ENCODE data around the gene ZNF217.
"Not testable (repeated sequence)": the region's sequence is repeated elsewhere in the genome, so short reads cannot be mapped to it uniquely, and the experiment has no call there.

Gene ZNF217

DNA sequence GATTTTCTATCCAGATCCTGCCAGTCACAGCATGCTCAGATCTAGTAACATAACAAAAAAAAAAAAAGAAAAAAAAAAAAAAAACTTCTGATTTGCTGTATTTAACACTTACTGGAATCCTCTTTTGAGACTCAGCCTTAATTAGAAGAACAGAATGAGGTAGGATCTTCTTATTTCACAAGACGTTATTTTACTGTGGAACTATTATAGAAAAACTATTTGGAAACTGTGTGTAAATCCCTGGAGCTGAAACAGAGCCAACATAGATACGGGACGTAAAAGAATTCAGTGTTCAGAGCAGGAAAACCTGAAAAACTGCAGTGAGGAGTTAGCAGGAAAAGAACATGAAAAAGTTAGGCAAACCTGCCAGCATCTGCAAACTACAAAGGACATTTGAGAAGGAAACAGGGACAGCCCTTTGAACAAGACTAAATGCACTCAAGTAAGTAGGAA, 3.4 kb upstream of the ZNF217 start:
- no peak for DNase-seq (ENCODE audit: low read depth)

DNA sequence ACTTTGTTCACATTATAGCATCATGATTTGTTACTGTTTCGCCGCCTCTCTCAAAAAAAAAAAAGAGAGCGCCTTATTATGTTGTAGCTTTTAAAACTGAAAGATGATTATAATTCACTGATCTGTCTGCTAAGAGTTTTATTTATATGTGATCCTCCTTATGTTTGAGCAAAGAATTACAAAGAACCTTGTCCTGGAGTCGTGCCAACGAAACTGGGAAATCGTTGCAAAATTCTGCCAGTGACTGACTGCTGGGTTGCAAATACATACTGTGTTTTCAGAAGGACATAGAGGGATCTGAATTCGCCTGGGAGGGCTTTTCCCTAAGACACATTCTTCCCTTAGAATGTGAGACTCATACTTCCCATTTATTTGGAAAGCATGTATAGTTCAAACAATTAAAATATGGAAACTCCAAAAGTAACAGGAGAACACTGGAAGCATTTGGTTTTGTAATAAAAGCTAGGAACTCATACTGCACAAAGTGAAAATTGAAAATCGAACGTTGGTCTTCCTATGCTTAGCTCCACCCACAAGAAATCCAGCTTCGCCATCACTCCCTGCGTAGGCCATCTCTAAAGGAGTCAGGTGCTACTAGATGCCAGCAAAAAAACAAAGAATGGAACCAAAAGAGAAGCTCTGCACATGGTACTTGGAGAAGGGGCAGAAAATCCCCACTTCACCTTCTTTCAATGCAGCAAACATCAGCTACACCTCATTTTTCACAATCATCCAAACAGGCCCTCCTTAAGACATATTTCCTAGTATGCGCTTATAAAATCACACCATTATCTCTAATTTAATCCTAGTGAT, 2.8 kb upstream of the ZNF217 start:
- DNase-seq (ENCODE audit: low read depth), result not testable (repeated sequence)

DNA sequence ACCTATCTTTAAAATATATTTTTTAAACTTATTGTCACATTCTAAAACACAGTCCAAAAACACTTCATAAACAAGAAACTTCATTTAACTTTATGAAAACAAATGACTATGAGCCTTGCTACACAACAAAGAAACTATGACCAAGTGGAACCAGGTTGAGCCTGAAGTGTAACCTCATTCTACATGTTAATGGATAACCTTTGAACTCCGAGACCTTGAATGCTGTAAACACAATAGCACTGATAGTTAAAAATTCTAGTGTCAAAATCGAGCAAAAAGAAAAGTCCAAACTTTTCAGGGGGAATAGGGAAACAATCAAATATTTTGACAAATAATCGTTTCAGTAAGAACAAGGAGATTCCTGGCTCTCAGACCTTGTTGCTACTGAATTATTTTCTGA, 2.1 kb upstream of the ZNF217 start:
- not testable (repeated sequence) for DNase-seq (ENCODE audit: low read depth)

DNA sequence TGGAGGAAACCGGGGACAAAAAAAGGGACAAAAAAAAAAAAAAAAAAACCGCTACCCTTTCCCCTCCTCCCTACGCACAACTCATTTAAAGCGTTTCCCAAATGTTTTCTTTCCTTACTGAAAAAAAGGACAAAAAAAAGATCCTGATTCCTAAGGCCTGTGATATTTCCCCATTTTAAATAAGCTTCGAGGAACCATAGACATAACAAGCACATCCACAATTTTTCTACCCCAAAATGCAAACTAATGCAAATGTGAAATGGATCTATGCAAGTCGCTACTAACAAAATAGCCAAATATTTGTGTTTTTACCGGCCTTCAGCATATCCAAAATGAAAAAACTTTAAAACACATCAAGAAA, 1.4 kb upstream of the ZNF217 start:
- no peak for DNase-seq (ENCODE audit: low read depth)

DNA sequence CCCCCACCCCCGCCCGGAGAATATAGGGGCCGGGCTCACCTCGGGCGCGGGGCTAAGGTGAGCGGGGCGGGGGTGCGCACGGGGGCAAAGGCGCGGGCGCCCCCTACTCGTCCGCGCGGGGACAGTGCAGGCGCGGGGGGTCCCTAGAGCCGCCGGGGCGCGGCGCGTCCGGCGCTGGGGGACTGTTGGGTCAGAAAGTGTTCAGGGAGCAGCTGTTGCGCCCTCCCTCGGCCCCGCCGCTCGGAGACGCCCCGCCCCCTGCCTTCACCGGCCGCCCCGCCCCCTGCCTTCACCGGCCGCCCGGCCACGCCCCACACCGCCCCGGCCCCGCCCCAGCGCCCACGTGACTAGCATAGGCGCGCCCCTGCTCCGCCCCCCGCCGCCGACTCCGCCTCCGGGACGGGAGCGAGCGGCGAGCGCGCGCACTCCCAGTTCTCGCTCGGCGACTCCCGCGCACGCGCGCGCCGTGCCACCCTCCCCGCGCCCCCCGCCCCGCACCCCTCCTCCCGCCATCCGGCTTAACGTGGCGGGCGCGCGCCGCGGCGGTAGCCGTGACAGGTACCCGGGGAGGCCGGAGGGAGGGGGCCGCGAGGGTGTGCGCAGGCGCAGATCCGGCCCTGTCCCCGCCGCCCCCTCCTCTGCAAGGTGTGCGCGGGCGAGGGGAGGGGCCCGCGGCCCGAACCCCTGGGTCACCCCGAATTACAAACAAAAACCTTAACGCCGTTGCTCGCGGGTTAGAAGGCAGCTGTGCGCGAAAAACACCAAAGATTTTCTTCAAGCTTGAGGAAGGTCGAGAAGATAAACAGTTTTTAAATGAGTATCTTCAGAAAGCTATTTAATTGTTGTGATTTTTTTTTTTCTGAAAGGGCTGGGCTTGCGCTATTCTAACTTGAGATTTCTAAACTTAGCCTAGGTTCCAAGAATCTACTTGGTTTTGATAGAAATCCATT, 704 bp upstream of the ZNF217 start:
- peak; percentile 93 for DNase-seq (ENCODE audit: low read depth)

DNA sequence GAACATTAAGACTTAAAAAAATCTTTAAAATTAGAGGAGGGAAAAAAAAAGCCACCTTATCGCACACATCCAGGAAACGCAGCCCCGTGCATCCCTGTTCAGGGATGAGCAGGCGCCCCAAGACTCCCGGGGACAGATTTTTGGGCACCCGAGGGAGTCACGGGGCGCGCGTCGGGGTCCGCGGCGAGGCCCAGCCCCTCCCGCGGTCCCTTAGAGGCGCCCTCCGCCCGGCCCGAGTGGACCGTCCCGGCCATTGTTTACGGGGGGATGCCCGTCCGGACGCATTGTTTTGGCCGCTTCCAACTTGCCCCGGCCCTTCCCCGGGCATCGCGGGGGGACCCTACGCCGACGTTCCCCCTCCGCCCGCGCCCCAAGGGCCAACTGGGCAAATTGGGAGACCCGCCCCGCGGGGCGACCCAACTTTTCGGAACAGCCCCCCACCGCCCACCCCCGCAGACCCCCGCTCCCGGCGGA, 610 bp downstream of the ZNF217 start:
- no peak for DNase-seq (ENCODE audit: low read depth)

DNA sequence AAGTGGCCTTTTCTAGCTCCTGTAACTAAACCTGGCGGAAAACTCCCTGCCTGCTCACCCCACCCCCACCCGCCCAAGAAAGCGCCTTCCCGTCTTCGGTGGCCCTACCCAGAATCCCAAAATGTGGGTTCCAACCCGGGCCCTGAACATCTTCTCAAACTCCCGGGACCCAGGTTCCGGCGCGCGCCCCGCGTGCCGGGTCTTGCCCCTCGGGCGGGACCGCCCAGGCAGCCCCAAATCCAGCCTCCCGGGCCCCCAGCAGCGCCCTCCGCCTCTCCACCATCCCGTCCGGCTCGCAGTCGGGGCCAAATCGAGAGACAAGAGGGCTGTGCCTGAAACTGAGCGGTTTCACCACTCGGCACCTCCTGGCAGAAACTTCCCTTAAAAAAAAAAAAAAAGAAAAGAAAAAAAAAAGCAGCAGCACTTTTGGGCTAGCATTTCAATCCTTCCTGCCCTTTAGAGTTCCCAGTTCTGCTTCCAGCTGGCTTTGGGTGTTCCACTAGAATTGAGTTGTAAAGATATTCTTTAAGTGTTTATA, 1.1 kb downstream of the ZNF217 start:
- peak; percentile 43 for DNase-seq (ENCODE audit: low read depth)

DNA sequence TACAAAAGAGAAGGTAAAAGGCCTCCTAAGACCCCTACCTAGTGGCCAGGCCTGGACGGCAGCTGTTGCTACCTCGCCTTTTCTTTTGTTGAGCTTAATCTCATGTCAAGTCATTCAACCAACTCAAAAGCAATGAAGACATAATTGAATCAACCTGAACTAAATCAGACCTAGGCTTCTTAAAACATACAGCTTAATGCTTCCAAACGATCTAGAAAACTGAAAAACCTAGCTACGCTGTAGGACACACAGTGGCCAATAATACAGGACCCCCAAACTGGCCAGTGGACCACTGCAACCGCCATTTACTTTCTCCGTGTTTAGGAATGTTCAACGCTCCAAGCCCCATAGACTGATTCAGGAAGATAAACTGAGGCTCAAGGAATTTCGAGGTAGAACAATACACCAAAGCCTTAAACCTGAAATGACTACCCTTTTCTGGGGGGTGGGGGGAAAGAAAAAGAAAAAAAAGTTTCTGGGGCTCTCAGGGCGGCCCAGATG, 1.6 kb downstream of the ZNF217 start:
- not testable (repeated sequence) for DNase-seq (ENCODE audit: low read depth)

DNA sequence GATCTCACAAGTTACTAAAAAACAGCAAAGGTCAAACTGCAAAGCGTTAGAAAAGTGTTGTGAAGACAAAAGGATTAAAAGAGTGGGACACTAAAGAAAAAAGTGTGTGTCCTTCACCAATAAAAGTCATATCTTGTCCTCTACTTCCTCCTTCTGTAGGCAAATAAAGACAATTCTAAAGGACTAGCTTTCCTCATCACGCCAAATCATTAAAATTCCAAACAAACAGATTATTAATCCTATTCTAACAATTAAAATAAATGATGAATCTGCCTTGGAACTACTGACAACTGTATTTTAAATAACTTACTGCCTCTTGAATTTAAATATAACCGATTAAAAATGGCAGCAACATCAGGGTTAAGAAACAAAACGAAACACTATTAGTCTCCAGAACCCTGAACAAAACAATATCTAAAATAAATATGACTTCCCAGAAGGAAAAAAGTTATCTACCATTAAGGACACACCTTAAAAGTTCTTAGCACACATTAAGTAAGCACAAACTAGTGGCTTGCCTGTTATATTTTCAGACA, 2.4 kb downstream of the ZNF217 start:
- not testable (repeated sequence) for DNase-seq (ENCODE audit: low read depth)

DNA sequence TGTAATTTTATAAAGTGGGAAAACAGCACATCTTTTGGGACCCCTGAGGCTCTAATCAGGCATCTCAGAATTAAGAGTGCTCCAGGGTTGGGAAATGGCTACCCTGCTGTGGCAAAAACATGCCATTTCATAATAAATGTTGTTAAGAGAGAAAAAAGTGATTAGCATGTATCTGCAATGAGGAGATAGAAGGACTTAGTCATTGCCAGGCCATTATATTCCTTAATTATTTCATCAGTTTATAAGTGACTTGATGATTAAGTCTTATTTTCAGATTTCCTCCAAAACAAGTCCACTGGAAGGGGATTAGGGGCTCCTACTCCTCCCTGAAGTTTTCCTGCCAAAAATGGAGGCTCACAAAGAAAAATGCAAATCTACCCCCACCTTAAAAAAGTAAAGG, 3.0 kb downstream of the ZNF217 start:
- not testable (repeated sequence) for DNase-seq (ENCODE audit: low read depth)

DNA sequence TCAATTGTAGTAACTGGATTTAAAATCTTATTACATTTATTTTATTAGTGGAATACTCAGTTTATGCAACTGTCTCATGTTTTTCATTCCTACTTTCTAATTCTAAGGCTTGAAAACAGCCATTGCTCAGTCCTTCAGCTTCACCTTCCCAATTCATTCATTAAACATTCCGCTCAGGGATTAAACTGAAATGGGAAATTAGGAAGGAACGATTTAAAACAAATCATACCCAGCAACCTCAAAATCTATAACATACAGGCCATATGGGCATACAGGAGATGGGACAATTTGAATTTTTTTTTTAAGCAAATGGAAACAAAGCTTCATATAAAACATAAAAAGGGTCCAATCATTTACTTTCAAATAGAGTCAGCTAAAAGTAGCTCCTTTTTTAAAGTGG, 3.5 kb downstream of the ZNF217 start:
- not testable (repeated sequence) for DNase-seq (ENCODE audit: low read depth)

DNA sequence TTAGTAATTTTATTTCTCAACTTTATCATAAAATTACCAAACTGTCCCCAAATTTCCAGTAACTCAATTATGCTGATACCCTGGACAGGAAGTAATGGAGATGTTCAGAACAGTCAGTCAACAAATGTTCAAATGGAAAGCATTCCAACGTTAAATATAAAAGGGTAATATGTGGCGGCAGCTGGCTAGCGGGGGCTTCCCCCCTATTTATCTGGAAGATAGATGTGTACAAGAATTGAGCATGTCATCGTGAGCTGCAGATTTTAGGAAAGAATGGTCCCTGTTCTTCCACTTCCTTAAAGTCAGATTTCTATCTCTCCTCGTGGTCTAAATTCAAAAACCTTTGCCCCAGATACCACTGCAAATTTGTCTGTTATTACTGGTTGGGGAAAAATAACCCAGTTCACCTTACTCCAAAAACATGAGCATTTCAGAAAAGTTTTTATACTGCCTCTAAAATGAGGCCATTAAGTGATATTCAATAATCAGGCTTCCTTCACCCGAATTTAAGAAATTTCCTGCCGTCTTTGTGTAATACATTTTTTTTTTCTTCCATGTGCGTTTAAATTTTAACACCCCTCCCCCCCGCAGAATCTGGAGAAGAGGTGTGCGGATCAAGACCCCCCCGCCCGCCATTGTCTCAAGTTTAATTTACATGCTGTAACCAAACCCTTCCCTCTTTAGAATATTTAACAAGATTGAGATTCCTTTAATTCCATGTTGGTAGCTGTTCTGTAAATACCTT, 4.1 kb downstream of the ZNF217 start:
- not testable (repeated sequence) for DNase-seq (ENCODE audit: low read depth)

DNA sequence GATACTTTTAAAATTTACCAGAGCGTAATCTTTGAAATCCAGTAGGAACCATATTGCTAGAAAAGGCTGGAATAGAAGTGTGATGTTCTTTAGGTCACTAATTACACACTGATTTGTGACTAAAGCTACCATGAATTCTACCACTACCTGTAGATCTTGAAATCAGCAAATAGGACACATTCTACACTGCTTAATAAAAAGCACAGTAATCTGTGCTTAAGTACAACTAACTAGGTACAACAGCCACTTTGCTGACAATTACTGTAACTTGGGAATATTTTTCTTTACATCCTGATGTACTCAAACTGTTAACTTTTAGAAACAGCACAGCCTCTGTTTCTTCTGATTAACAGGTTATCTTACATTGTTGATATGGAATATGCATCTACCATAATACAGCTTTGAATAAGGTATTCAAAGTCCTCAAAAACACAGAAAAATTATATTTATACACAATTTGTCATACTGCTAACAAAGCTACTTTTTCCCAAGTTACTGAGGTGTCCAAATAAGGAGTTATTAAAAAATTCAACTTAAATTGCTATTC, 6.4 kb downstream of the ZNF217 start:
- DNase-seq (ENCODE audit: low read depth), result not testable (repeated sequence)

DNA sequence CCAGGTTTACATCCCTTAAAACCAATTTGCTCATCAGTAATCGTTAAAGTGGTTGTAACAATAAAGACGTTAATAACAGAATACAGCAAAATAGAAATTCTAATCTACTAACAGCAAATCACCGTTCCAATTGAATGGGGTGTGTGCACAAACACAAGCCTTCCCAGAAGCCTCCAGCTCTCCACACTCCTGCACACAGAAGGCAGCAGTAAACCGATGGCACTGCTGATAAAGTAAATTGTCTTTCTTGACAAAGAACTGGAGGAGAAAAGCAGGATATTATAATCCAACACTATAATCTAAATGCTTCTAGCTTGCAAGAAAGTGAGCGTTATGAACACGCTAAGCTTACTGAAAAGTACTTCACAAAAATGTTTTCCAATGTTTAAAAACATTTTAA, 7.0 kb downstream of the ZNF217 start:
- no peak for DNase-seq (ENCODE audit: low read depth)

DNA sequence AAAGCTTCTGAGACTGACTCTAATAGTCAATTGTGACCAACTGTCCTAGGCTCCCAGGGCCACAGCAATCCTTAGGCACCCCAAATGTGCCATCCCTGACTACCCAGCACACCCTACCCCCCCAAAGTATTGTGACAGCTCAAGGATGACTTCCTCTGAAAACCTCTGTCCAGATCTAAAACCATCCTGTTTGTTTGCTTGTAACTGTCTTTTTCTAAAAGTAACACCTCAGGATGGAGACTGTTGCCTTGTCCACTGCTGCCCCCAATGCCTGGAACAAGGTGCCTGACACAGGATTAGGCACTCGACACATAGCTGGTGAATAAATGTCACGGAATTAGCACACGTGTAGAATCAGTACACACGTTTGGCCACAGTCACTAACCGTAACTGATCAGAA, 7.7 kb downstream of the ZNF217 start:
- not testable (repeated sequence) for DNase-seq (ENCODE audit: low read depth)

DNA sequence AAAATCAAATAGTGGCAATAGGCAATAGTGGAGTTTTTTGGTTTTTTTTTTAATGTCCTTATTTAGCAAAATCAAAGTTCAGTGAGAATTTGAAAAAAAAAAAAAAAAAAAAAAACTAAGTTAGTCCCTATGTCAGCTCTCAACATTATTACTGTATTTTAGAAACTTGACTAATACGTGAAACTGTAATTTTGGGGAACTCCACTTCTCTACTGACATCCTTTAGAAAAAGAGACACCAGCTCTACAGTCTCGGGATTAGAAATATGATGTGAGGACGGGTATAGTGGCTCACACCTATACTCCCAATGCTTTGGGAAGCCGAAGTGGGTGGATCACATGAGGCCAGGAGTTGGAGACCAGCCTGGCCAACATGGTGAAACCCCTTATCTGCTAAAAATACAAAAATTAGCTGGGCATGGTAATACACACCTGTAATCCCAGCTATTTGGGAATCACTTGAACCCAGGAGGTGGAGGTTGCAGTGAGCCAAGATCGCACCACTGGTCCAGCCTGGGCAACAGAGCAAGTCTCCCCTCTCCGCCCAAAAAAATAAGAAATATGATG, 8.6 kb downstream of the ZNF217 start:
- DNase-seq (ENCODE audit: low read depth), result not testable (repeated sequence)

DNA sequence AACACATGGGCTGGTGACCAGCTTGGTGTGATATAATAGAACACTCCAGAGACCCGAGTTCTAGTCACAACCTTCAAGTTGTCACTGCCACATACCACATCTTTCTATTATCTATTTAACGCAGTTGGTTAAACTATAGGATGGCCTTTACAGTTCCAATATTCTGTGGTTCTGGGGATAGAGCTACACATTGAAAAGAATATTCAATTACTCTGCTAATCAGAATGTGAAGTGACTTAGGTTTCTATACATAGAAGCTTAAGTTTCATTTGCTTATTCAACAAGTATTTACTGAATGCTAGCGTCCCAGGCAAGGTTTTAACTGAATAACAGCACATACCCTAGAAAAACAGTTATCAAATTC, 9.1 kb downstream of the ZNF217 start:
- DNase-seq (ENCODE audit: low read depth), result not testable (repeated sequence)

DNA sequence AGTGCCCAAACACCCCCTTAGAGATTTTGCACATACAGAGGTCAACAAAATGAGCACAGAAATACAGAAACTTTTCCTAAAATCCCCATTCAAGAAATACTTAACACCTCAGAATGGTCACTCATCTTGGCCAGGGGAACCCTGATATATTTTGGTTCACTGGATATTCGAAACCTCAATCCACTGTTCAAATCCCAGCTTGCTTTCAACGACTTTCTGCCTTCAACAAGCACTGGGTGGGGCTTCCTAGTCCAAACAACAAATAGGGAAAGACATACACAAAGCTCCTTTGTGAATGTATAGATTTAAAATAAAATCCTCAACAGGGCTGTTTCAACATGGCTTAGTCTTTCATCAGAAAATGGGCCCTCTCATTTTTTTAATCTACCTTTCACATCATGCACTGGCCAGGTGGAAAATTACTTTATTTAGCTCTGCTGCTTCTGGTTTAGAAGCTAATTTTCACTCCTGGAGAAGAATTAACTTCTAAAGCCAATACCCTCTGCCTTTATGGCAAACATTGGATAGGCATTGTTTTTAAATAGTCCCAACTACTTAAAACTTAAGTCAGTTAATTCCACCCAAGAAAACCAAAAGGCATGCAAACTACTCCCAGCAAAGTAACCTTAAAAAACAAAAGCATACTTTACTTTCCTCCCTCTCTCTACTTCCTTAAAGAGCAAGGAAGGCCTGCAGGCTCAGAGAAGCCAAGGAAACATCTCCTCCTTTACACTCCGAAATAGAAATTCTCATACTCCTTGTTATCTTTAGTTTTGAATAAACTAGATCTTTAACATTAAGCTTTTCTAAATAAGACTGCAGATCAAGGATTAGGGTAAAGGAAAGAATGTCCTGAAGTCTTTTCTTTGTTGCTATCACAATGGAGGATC, 9.7 kb downstream of the ZNF217 start:
- DNase-seq (ENCODE audit: low read depth), result not testable (repeated sequence)

DNA sequence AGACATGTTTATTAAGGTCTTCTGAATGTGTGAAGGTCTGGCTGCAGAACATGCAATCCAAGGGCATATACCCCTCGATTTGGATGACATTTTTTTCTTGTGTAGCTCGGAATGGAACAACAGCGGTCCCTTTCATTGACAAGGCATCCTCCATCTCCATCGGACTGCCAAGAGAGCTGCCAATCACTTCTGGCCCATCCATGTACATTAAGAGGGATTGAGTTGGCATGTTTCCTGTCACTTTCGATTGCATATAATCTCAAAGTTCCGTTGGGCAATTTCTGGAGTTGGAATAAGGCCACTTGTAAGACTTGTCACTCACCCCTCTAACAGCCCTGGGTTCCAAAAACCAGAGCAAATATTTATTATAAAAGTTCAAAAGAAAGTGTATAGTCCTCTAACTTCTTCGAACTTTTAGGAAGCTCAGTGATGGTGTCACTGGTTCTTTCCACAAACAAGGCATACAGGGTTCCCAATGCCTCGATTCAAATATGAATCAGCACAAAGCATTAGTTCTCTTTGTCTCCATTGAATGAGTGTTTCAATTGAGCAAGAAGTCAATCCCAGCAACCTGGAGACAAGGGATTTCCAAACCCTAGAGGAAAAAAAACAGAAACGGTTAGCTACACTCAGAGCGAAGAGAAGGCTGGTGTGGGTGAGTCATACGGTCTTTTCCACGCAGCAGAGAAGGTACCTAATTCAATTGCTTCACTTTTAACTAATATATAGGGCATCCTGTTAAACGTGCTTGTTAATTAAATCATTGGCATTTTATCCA, 10.9 kb downstream of the ZNF217 start:
- peak; percentile 38 for DNase-seq (ENCODE audit: low read depth)

Measured in activated T-cell treated with anti-CD3 and anti-CD28 coated beads for 24 hours (primary cell).